ENCODE data around the gene CD81.

CD81 gene

GRCh38 chr11:2420502-2421225 lies 43.6 kb downstream of the CD81 start:
- H3K27ac ChIP-seq (ENCODE audit: low read depth, low read length) = no peak overlapping the region
- H3K79me2 ChIP-seq (ENCODE audit: insufficient read depth, low read length) = no peaks in the 10 kb centered on the region
- no peaks in the 10 kb centered on the region for H3K27me3 ChIP-seq (ENCODE audit: low read length)
- no peaks in the 10 kb centered on the region for H4K20me1 ChIP-seq (ENCODE audit: low read depth, low read length)
- no peak overlapping the region for H3K4me3 ChIP-seq (ENCODE audit: insufficient read depth, low read length, poor library complexity, severe bottlenecking)
- H2AFZ ChIP-seq (ENCODE audit: low read depth, low read length, severe bottlenecking) = no peak overlapping the region
- no peak overlapping the region for H3K9ac ChIP-seq (ENCODE audit: low read length)
- no peaks in the 10 kb centered on the region for H3F3A ChIP-seq (ENCODE audit: insufficient read depth)
- no peak overlapping the region for H3K4me2 ChIP-seq (ENCODE audit: low read depth, low read length, poor library complexity, severe bottlenecking)
- no peaks in the 10 kb centered on the region for H3K36me3 ChIP-seq (ENCODE audit: low read length)
- TF ChIP-seq CTCF (IDR thresholded peaks at IDR 0.05; ENCODE audit: insufficient read depth, low read length, poor library complexity, severe bottlenecking) = peak; percentile 84
- TF ChIP-seq EZH2phosphoT487 (conservative IDR thresholded peaks at IDR 0.05; ENCODE audit: low read length) = no peak
- no peaks in the 10 kb centered on the region for H3K9me3 ChIP-seq (ENCODE audit: insufficient read depth, low read length)
- no peaks in the 10 kb centered on the region for H3K9me2 ChIP-seq (replicated peaks; ENCODE audit: insufficient read depth, low read length)

- Histone ChIP-seq H3K27ac (ENCODE audit: low read depth, low read length) (no peak overlapping the region), H3K9me2 (replicated peaks; ENCODE audit: insufficient read depth, low read length) (no peaks in the 10 kb centered on the region), H2AFZ (ENCODE audit: low read depth, low read length, severe bottlenecking) (no peak overlapping the region), H3K79me2 (ENCODE audit: insufficient read depth, low read length) (no peaks in the 10 kb centered on the region), H3K27me3 (ENCODE audit: low read length) (no peaks in the 10 kb centered on the region), H4K20me1 (ENCODE audit: low read depth, low read length) (no peaks in the 10 kb centered on the region), H3K4me3 (ENCODE audit: insufficient read depth, low read length, poor library complexity, severe bottlenecking) (no peak overlapping the region), H3K4me2 (ENCODE audit: low read depth, low read length, poor library complexity, severe bottlenecking) (no peak overlapping the region), H3K36me3 (ENCODE audit: low read length) (no peaks in the 10 kb centered on the region), H3F3A (ENCODE audit: insufficient read depth) (no peaks in the 10 kb centered on the region), H3K9ac (ENCODE audit: low read length) (no peak overlapping the region), H3K9me3 (ENCODE audit: insufficient read depth, low read length) (no peaks in the 10 kb centered on the region)
- TF ChIP-seq EZH2phosphoT487 (conservative IDR thresholded peaks at IDR 0.05; ENCODE audit: low read length) = no peak
- no peak for TF ChIP-seq CTCF (IDR thresholded peaks at IDR 0.05; ENCODE audit: insufficient read depth, low read length, poor library complexity, severe bottlenecking)
Measured at GRCh38 chr11:2421226-2421994, 44.3 kb downstream of the CD81 start.

- Histone ChIP-seq H3K9ac (ENCODE audit: low read length) (no peak overlapping the region), H3K9me3 (ENCODE audit: insufficient read depth, low read length) (no peaks in the 10 kb centered on the region), H3F3A (ENCODE audit: insufficient read depth) (no peaks in the 10 kb centered on the region), H4K20me1 (ENCODE audit: low read depth, low read length) (no peaks in the 10 kb centered on the region), H3K27me3 (ENCODE audit: low read length) (no peaks in the 10 kb centered on the region), H2AFZ (ENCODE audit: low read depth, low read length, severe bottlenecking) (no peak overlapping the region), H3K36me3 (ENCODE audit: low read length) (no peaks in the 10 kb centered on the region), H3K4me2 (ENCODE audit: low read depth, low read length, poor library complexity, severe bottlenecking) (no peak overlapping the region), H3K9me2 (replicated peaks; ENCODE audit: insufficient read depth, low read length) (no peaks in the 10 kb centered on the region), H3K27ac (ENCODE audit: low read depth, low read length) (no peak overlapping the region), H3K4me3 (ENCODE audit: insufficient read depth, low read length, poor library complexity, severe bottlenecking) (no peak overlapping the region), H3K79me2 (ENCODE audit: insufficient read depth, low read length) (no peaks in the 10 kb centered on the region)
- TF ChIP-seq CTCF (IDR thresholded peaks at IDR 0.05; ENCODE audit: insufficient read depth, low read length, poor library complexity, severe bottlenecking) = no peak
- no peak for TF ChIP-seq EZH2phosphoT487 (conservative IDR thresholded peaks at IDR 0.05; ENCODE audit: low read length)
Measured at GRCh38 chr11:2421996-2422395, 44.9 kb downstream of the CD81 start.

Data from SU-DHL-6 (cell line).